RWPE2 (cell line): Measurements from ENCODE around the gene SC5D.

ENCODE experiments used
- ATAC-seq: fragments of 200-7000 bp; cut with Tn5 transposase; 3 replicates; pipeline ENCODE4 v1.9.1; 2021; ENCODE audit warnings: low read depth
- DNase-seq: peaks from one replicate; pipeline ENCODE4 v3.0.0-alpha.2; 2020; ENCODE audit warnings: low spot score
- H3K27ac ChIP-seq: fragments of 450-650 bp; 2 replicates; pipeline ENCODE4 v1.5.1; 2017; ENCODE audit warnings: mild to moderate bottlenecking; ENCODE audit not compliant: poor library complexity, severe bottlenecking
- H3K27me3 ChIP-seq: fragments of 250-450 bp; sonication (Bioruptor Pico); 2 replicates; pipeline ENCODE4 v1.5.1; 2021; ENCODE audit warnings: mild to moderate bottlenecking, moderate library complexity; ENCODE audit not compliant: insufficient read depth, poor library complexity, severe bottlenecking
- H3K36me3 ChIP-seq: fragments of 250-450 bp; sonication (Bioruptor Pico); 2 replicates; pipeline ENCODE4 v1.5.1; 2020; ENCODE audit warnings: low read depth, mild to moderate bottlenecking, moderate library complexity
- H3K4me1 ChIP-seq: fragments of 250-450 bp; sonication (Bioruptor Pico); 2 replicates; pipeline ENCODE4 v1.5.1; 2021; ENCODE audit warnings: mild to moderate bottlenecking, moderate library complexity; ENCODE audit not compliant: insufficient read depth, poor library complexity, severe bottlenecking
- H3K4me3 ChIP-seq: fragments of 250-450 bp; sonication (Bioruptor Pico); 2 replicates; pipeline ENCODE4 v1.5.1; 2021; ENCODE audit warnings: mild to moderate bottlenecking, moderate library complexity; ENCODE audit not compliant: severe bottlenecking
- H3K9me3 ChIP-seq: fragments of 250-450 bp; sonication (Bioruptor Pico); 2 replicates; pipeline ENCODE4 v1.5.1; 2021; ENCODE audit warnings: mild to moderate bottlenecking, moderate library complexity; ENCODE audit not compliant: severe bottlenecking
- CTCF ChIP-seq: fragments of 450-650 bp; IDR thresholded peaks from one replicate; pipeline ENCODE4 v1.5.1; 2017; ENCODE audit warnings: mild to moderate bottlenecking, moderate library complexity; ENCODE audit not compliant: poor library complexity, severe bottlenecking

SC5D gene

GRCh38 chr11:121321614-121322243, 29.2 kb downstream of the SC5D start:
- peak; percentile 67; the same call in 2 of the 3 replicates for ATAC-seq
- no peak for DNase-seq
- TF ChIP-seq CTCF = peak; percentile 65

GRCh38 chr11:121323046-121323607, 30.6 kb downstream of the SC5D start:
- DNase-seq (no peak), ATAC-seq (no peak)

More at GRCh38 chr11:121321614-121322243, 29.2 kb downstream of the SC5D start:
- H3K9me3 ChIP-seq = no peaks in the 10 kb centered on the region
- H3K27ac ChIP-seq = no peak overlapping the region
- H3K4me3 ChIP-seq = no peak overlapping the region
- H3K36me3 ChIP-seq = no peaks in the 10 kb centered on the region
- no peaks in the 10 kb centered on the region for H3K27me3 ChIP-seq
- no peaks in the 10 kb centered on the region for H3K4me1 ChIP-seq

GRCh38 chr11:121326230-121326629, 33.7 kb downstream of the SC5D start:
- no peak for TF ChIP-seq CTCF
- DNase-seq (no peak), ATAC-seq (no peak)
- Histone ChIP-seq H3K27ac (no peak overlapping the region), H3K36me3 (no peaks in the 10 kb centered on the region), H3K4me3 (no peak overlapping the region), H3K4me1 (no peaks in the 10 kb centered on the region), H3K9me3 (no peaks in the 10 kb centered on the region), H3K27me3 (no peaks in the 10 kb centered on the region)

More at GRCh38 chr11:121323046-121323607, 30.6 kb downstream of the SC5D start:
- Histone ChIP-seq H3K27me3 (no peaks in the 10 kb centered on the region), H3K4me3 (no peak overlapping the region), H3K4me1 (no peaks in the 10 kb centered on the region), H3K36me3 (no peaks in the 10 kb centered on the region), H3K9me3 (no peaks in the 10 kb centered on the region), H3K27ac (no peak overlapping the region)
- TF ChIP-seq CTCF = no peak

- no peak for ATAC-seq
Measured at GRCh38 chr11:121327553-121327952, 35.0 kb downstream of the SC5D start.

More at GRCh38 chr11:121327553-121327952, 35.0 kb downstream of the SC5D start:
- no peak for TF ChIP-seq CTCF
- Histone ChIP-seq H3K27me3 (peaks cover 5% of the 10 kb centered on the region), H3K36me3 (no peaks in the 10 kb centered on the region), H3K4me3 (no peak overlapping the region), H3K9me3 (no peaks in the 10 kb centered on the region), H3K27ac (no peak overlapping the region), H3K4me1 (no peaks in the 10 kb centered on the region)
- DNase-seq = no peak
